Hepatocyte (in vitro differentiated cells): ENCODE data around the gene DIDO1. TPM values are rescaled to one million over a fixed set of nuclear protein-coding genes. Genes with fewer than 3 reads are reported as not detected.

Source experiments
- DNase-seq: peaks from one replicate; pipeline ENCODE4 v3.0.0-alpha.2; 2016; ENCODE audit warnings: low spot score
- H2AFZ ChIP-seq: fragments of 200-600 bp; sonication (generic); 2 replicates; pipeline ENCODE4 v1.6.0; 2016; ENCODE audit warnings: antibody characterized with exemption, mild to moderate bottlenecking
- H3K27ac ChIP-seq: fragments of 200-600 bp; sonication (generic); 2 replicates; pipeline ENCODE4 v1.5.1; 2016; ENCODE audit warnings: mild to moderate bottlenecking
- H3K27me3 ChIP-seq: fragments of 200-600 bp; sonication (generic); 2 replicates; pipeline ENCODE4 v1.6.1; 2016
- H3K36me3 ChIP-seq: fragments of 200-600 bp; sonication (generic); replicated peaks from 2 replicates; pipeline ENCODE4 v1.5.1; 2016; ENCODE audit warnings: low read depth; ENCODE audit not compliant: insufficient read depth
- H3K4me1 ChIP-seq: fragments of 200-600 bp; sonication (generic); 2 replicates; pipeline ENCODE4 v1.5.1; 2016; ENCODE audit warnings: mild to moderate bottlenecking, moderate library complexity; ENCODE audit not compliant: insufficient read depth
- H3K4me2 ChIP-seq: fragments of 200-600 bp; sonication (generic); 2 replicates; pipeline ENCODE4 v1.6.0; 2016
- H3K4me3 ChIP-seq: fragments of 200-600 bp; sonication (generic); 2 replicates; pipeline ENCODE4 v1.5.1; 2016; ENCODE audit warnings: mild to moderate bottlenecking
- H3K79me2 ChIP-seq: fragments of 200-600 bp; sonication (generic); 2 replicates; pipeline ENCODE4 v1.6.0; 2017; ENCODE audit warnings: mild to moderate bottlenecking
- H3K9me2 ChIP-seq: fragments of 200-600 bp; sonication (generic); replicated peaks from 2 replicates; pipeline ENCODE4 v1.6.0; 2017; ENCODE audit warnings: mild to moderate bottlenecking; ENCODE audit not compliant: insufficient read depth
- H3K9me3 ChIP-seq: fragments of 200-600 bp; sonication (generic); 2 replicates; pipeline ENCODE4 v1.5.1; 2016; ENCODE audit warnings: low read depth, mild to moderate bottlenecking
- H4K20me1 ChIP-seq: fragments of 200-600 bp; sonication (generic); 2 replicates; pipeline ENCODE4 v1.6.0; 2016; ENCODE audit warnings: mild to moderate bottlenecking; ENCODE audit not compliant: insufficient read depth, poor library complexity, severe bottlenecking
- CTCF ChIP-seq: fragments of 200-600 bp; sonication (generic); IDR thresholded peaks from 2 replicates; pipeline ENCODE4 v1.5.1; 2016; ENCODE audit warnings: antibody characterized with exemption, mild to moderate bottlenecking; ENCODE audit not compliant: poor library complexity
- EZH2 ChIP-seq: fragments of 200-600 bp; sonication (generic); IDR thresholded peaks from 2 replicates; pipeline ENCODE4 v1.6.1; 2016; ENCODE audit warnings: antibody characterized with exemption, mild to moderate bottlenecking, borderline replicate concordance
- EZH2phosphoT487 ChIP-seq: fragments of 200-600 bp; sonication (generic); IDR thresholded peaks from one replicate; pipeline ENCODE4 v1.6.1; 2018; ENCODE audit warnings: antibody characterized with exemption, mild to moderate bottlenecking, low read depth, moderate library complexity; ENCODE audit not compliant: unreplicated experiment, severe bottlenecking
- WGBS: methylation state at CpG from one replicate; pipeline ENCODE4 v1.1.6; 2016; ENCODE audit warnings: low lambda C conversion rate; ENCODE audit errors: missing lambda C conversion rate; 5-methylcytosine and 5-hydroxymethylcytosine counted together
- polyA plus RNA-seq: library from polyadenylated mRNA; unstranded; fragments of >200 nt; fragmentation: Nextera tagmentation; extraction: Ambion mirVana; gene quantifications from 2 replicates; pipeline ENCODE4 v1.2.1, GENCODE V29; 2016
- total RNA-seq: library from RNA; depleted of rRNA; stranded (reverse); fragments of >200 nt; gene quantifications from 2 replicates; pipeline ENCODE4 v1.2.3, GENCODE V29; 2014

The DIDO1 gene
- total and polyA plus RNA-seq, 2 experiments from 2014 or later: 26.5 to 31.6 TPM

- no peaks in the 10 kb centered on the region for H3K79me2 ChIP-seq
- TF ChIP-seq EZH2phosphoT487 (no peak), CTCF (no peak), EZH2 (no peak)
- H3K27me3 ChIP-seq: no peaks in the 10 kb centered on the region
- H2AFZ ChIP-seq: no peak overlapping the region
- H3K9me3 ChIP-seq: no peaks in the 10 kb centered on the region
- no peaks in the 10 kb centered on the region for H3K9me2 ChIP-seq
- WGBS: 91% methylated on average over 32 of the region's 32 CpGs
- H4K20me1 ChIP-seq: no peaks in the 10 kb centered on the region
- H3K36me3 ChIP-seq: no peaks in the 10 kb centered on the region
- H3K4me2 ChIP-seq: no peak overlapping the region
- no peaks in the 10 kb centered on the region for H3K4me1 ChIP-seq
- no peak overlapping the region for H3K4me3 ChIP-seq
- DNase-seq: no peak
- no peak overlapping the region for H3K27ac ChIP-seq
Observed at GRCh38 chr20:62962891-62963613, 36.7 kb upstream of the DIDO1 start.

GRCh38 chr20:62962221-62962879 is 36.0 kb upstream of the DIDO1 start:
- Histone ChIP-seq H3K36me3 (no peaks in the 10 kb centered on the region), H3K4me3 (no peak overlapping the region), H3K27ac (no peak overlapping the region), H3K4me1 (no peaks in the 10 kb centered on the region), H3K4me2 (no peak overlapping the region), H3K9me3 (no peaks in the 10 kb centered on the region), H3K27me3 (no peaks in the 10 kb centered on the region), H4K20me1 (no peaks in the 10 kb centered on the region), H2AFZ (no peak overlapping the region), H3K79me2 (no peaks in the 10 kb centered on the region), H3K9me2 (no peaks in the 10 kb centered on the region)
- WGBS: 94% methylated on average over 30 of the region's 30 CpGs
- no peak for DNase-seq
- TF ChIP-seq EZH2phosphoT487: no peak
- TF ChIP-seq EZH2: no peak
- no peak for TF ChIP-seq CTCF

- no peaks in the 10 kb centered on the region for H3K9me2 ChIP-seq
- no peak for DNase-seq
- WGBS: 98% methylated on average over 8 of the region's 8 CpGs
- no peaks in the 10 kb centered on the region for H4K20me1 ChIP-seq
- no peaks in the 10 kb centered on the region for H3K9me3 ChIP-seq
- H3K4me1 ChIP-seq: no peaks in the 10 kb centered on the region
- no peaks in the 10 kb centered on the region for H3K79me2 ChIP-seq
- H3K27ac ChIP-seq: no peak overlapping the region
- no peak overlapping the region for H3K4me3 ChIP-seq
- H3K27me3 ChIP-seq: no peaks in the 10 kb centered on the region
- no peak overlapping the region for H2AFZ ChIP-seq
- H3K4me2 ChIP-seq: no peak overlapping the region
- no peaks in the 10 kb centered on the region for H3K36me3 ChIP-seq
- TF ChIP-seq EZH2: no peak
- no peak for TF ChIP-seq EZH2phosphoT487
- TF ChIP-seq CTCF: no peak
Observed at GRCh38 chr20:62961799-62962198, 35.5 kb upstream of the DIDO1 start.
